HCT116 (cell line): Measurements from ENCODE around the gene PPP1R3G. TPM values are rescaled to one million over a fixed set of nuclear protein-coding genes. Genes with fewer than 3 reads are reported as not detected.

Experiments used
- ATAC-seq: fragments of 200-7000 bp; cut with Tn5 transposase; 2 replicates; pipeline ENCODE4 v1.9.1; 2020; ENCODE audit warnings: mild to moderate bottlenecking, moderate library complexity
- BruUV-seq: library from RNA; stranded (reverse); fragments of 400-500 nt; replicated peaks from 2 replicates; lab custom pipeline; 2021; lab: Mats Ljungman, UMichigan
- CTCF ChIA-PET: fragments of 300-600 bp; sonication (Branson Sonifier 250); formaldehyde crosslinking; loops from one replicate; lab custom pipeline; 2021; ENCODE audit warnings: antibody characterized with exemption; lab: Charles Lee
- POLR2A ChIA-PET: fragments of 300-600, 350-600 bp; sonication (Branson Sonifier 250); formaldehyde crosslinking; loops from one replicate; lab custom pipeline; 2021; ENCODE audit warnings: antibody characterized with exemption; lab: Charles Lee
- RAD21 ChIA-PET, 2 experiments: fragments of 300-600 bp; sonication (Branson Sonifier 250); formaldehyde crosslinking; loops; one replicate each; lab custom pipeline; 2023; ENCODE audit warnings: low total read pairs in 2 of 2; ENCODE audit not compliant: uncharacterized antibody in 2 of 2, unreplicated experiment in 2 of 2, low non-redundant PET in 1 of 2; lab: Charles Lee
- DNase-seq: peaks from one replicate; pipeline ENCODE4 v3.0.0-alpha.2; 2010; ENCODE audit warnings: low read depth, low spot score
- H2AFZ ChIP-seq: fragments of 200-600 bp; shearing (Covaris generic), sonication (generic); 2 replicates; pipeline ENCODE4 v1.6.1; 2017; ENCODE audit warnings: low read depth, mixed run types, mixed read lengths, antibody characterized with exemption, low read length; ENCODE audit not compliant: poor library complexity, severe bottlenecking
- H3K27ac ChIP-seq: 2 replicates; pipeline ENCODE4 v1.5.1; 2012; ENCODE audit warnings: low read depth, low read length
- H3K27me3 ChIP-seq: fragments of 200-600 bp; sonication (generic); 2 replicates; pipeline ENCODE4 v1.6.1; 2016; ENCODE audit warnings: mixed run types, low read length, mixed read lengths; ENCODE audit not compliant: insufficient read depth
- H3K36me3 ChIP-seq, 2 experiments: fragments of 200-500 bp in 1 of 2; fragments of 200-600 bp in 1 of 2; sonication (Bioruptor generic) in 1 of 2; sonication (generic) in 1 of 2; 2 replicates each; pipeline versions ENCODE4 v1.5.1 to v1.6.1; 2014 to 2016; ENCODE audit warnings: low read length in 2 of 2, inconsistent platforms in 1 of 2, mixed read lengths in 1 of 2, mixed run types in 1 of 2; ENCODE audit not compliant: insufficient read depth in 2 of 2, control insufficient read depth in 1 of 2
- H3K4me1 ChIP-seq, 2 experiments: fragments of 200-600 bp in 1 of 2; sonication (generic) in 1 of 2; 2 replicates each; pipeline versions ENCODE4 v1.5.1 to v1.6.1; 2012 to 2017; ENCODE audit warnings: low read length in 2 of 2, inconsistent platforms in 1 of 2, mild to moderate bottlenecking in 1 of 2, mixed read lengths in 1 of 2, mixed run types in 1 of 2, moderate library complexity in 1 of 2; ENCODE audit not compliant: insufficient read depth in 2 of 2, control insufficient read depth in 1 of 2
- H3K4me2 ChIP-seq: fragments of 200-600 bp; sonication (generic); 2 replicates; pipeline ENCODE4 v1.6.1; 2017; ENCODE audit warnings: mixed run types, low read length, mixed read lengths
- H3K4me3 ChIP-seq, 2 experiments: fragments of 200-600 bp in 1 of 2; sonication (generic) in 1 of 2; replicated peaks in 1 of 2; 2 replicates each; pipeline ENCODE4 v1.5.1; 2011 to 2016; ENCODE audit warnings: low read length in 2 of 2, control low read depth in 1 of 2, low read depth in 1 of 2, mild to moderate bottlenecking in 1 of 2, mixed read lengths in 1 of 2, mixed run types in 1 of 2
- H3K79me2 ChIP-seq: fragments of 200-600 bp; sonication (generic); 2 replicates; pipeline ENCODE4 v1.6.1; 2017; ENCODE audit warnings: mild to moderate bottlenecking, mixed run types, low read length, moderate library complexity, mixed read lengths; ENCODE audit not compliant: insufficient read depth
- H3K9ac ChIP-seq: fragments of 200-600 bp; sonication (generic); 2 replicates; pipeline ENCODE4 v1.6.1; 2016; ENCODE audit warnings: low read length, mixed read lengths
- H3K9me2 ChIP-seq: fragments of 200-600 bp; sonication (generic), shearing (Covaris generic); 2 replicates; pipeline ENCODE4 v1.6.1; 2017; ENCODE audit warnings: mixed run types, mild to moderate bottlenecking, moderate library complexity; ENCODE audit not compliant: insufficient read depth
- H3K9me3 ChIP-seq, 2 experiments: fragments of 200-500 bp in 1 of 2; fragments of 200-600 bp in 1 of 2; sonication (Bioruptor generic) in 1 of 2; sonication (generic) in 1 of 2; 2 replicates each; pipeline ENCODE4 v1.6.1; 2014 to 2017; ENCODE audit warnings: low read length in 2 of 2, mixed read lengths in 2 of 2, inconsistent platforms in 1 of 2, low read depth in 1 of 2, mild to moderate bottlenecking in 1 of 2, mixed run types in 1 of 2, moderate library complexity in 1 of 2; ENCODE audit not compliant: control insufficient read depth in 1 of 2, insufficient read depth in 1 of 2
- H4K20me1 ChIP-seq: fragments of 200-600 bp; sonication (generic), shearing (Covaris generic); 2 replicates; pipeline ENCODE4 v1.6.1; 2017; ENCODE audit warnings: mixed run types, mild to moderate bottlenecking, moderate library complexity; ENCODE audit not compliant: insufficient read depth
- CBX3 ChIP-seq: IDR thresholded peaks from 2 replicates; pipeline ENCODE4 v1.6.1; 2012; ENCODE audit warnings: low read depth
- CEBPB ChIP-seq: IDR thresholded peaks from 2 replicates; pipeline ENCODE4 v1.6.1; 2012; ENCODE audit warnings: low read depth
- CTCF ChIP-seq, 3 experiments: fragments of 200-600 bp in 1 of 3; sonication (generic) in 1 of 3; IDR thresholded peaks in 2 of 3; conservative IDR thresholded peaks in 1 of 3; 2 replicates each; pipeline ENCODE4 v1.5.1; 2012 to 2017; ENCODE audit warnings: low read depth in 2 of 3, low read length in 2 of 3, antibody characterized with exemption in 1 of 3, borderline replicate concordance in 1 of 3, control low read depth in 1 of 3, mild to moderate bottlenecking in 1 of 3, mixed read lengths in 1 of 3, mixed run types in 1 of 3, moderate library complexity in 1 of 3; ENCODE audit not compliant: insufficient read depth in 1 of 3
- ELF1 ChIP-seq: IDR thresholded peaks from 2 replicates; pipeline ENCODE4 v1.6.1; 2012; ENCODE audit warnings: low read depth, borderline replicate concordance
- EZH2 ChIP-seq: fragments of 200-600 bp; sonication (generic); IDR thresholded peaks from 2 replicates; pipeline ENCODE4 v1.6.1; 2017; ENCODE audit warnings: antibody characterized with exemption, mixed run types
- JUND ChIP-seq: IDR thresholded peaks from 2 replicates; pipeline ENCODE4 v1.6.1; 2012
- POLR2A ChIP-seq: IDR thresholded peaks from 2 replicates; pipeline ENCODE4 v1.7.0; 2011; ENCODE audit warnings: borderline replicate concordance; ENCODE audit not compliant: insufficient read depth, insufficient read length; ENCODE audit errors: extremely low read depth
- POLR2AphosphoS5 ChIP-seq: IDR thresholded peaks from 2 replicates; pipeline ENCODE4 v1.6.1; 2011; ENCODE audit warnings: mild to moderate bottlenecking, low read depth, low read length, moderate library complexity
- RAD21 ChIP-seq: IDR thresholded peaks from 2 replicates; pipeline ENCODE4 v1.6.1; 2012; ENCODE audit warnings: low read depth, mild to moderate bottlenecking
- SIN3A ChIP-seq: IDR thresholded peaks from 2 replicates; pipeline ENCODE4 v1.6.1; 2012; ENCODE audit warnings: low read depth
- SP1 ChIP-seq: IDR thresholded peaks from 2 replicates; pipeline ENCODE4 v1.6.1; 2012; ENCODE audit warnings: low read depth
- SRF ChIP-seq: IDR thresholded peaks from 2 replicates; pipeline ENCODE4 v1.6.1; 2012; ENCODE audit warnings: low read depth
- TCF7L2 ChIP-seq: IDR thresholded peaks from 2 replicates; pipeline ENCODE4 v1.7.0; 2011; ENCODE audit warnings: borderline replicate concordance, inconsistent platforms; ENCODE audit not compliant: insufficient read depth, insufficient read length; ENCODE audit errors: extremely low read depth
- YY1 ChIP-seq: IDR thresholded peaks from 2 replicates; pipeline ENCODE4 v1.6.1; 2011; ENCODE audit warnings: low read length, low read depth, moderate library complexity, mild to moderate bottlenecking; ENCODE audit not compliant: insufficient replicate concordance; ENCODE audit errors: extremely low read depth
- ZFX ChIP-seq: fragments of 450-650 bp; IDR thresholded peaks from 2 replicates; pipeline ENCODE4 v1.6.1; 2017
- ZNF274 ChIP-seq: fragments of 200-500 bp; sonication (Bioruptor generic); IDR thresholded peaks from 2 replicates; pipeline ENCODE4 v1.6.1; 2014; ENCODE audit warnings: mild to moderate bottlenecking, low read depth, low read length, inconsistent platforms
- intact Hi-C: fragments of 100-400 bp; cut with micrococcal nuclease; formaldehyde crosslinking; loops from 2 replicates; pipeline ENCODE4 v1.10.0; 2022
- total RNA-seq: library from RNA; stranded (reverse); gene quantifications from one replicate; pipeline ENCODE4 v1.2.1, GENCODE V29; 2021; ENCODE audit not compliant: unreplicated experiment

Gene PPP1R3G
- total RNA-seq, 1 experiment from 2014 or later: 0.27 TPM

GRCh38 chr6:5086294-5086890, 1.3 kb downstream of the PPP1R3G start:
- POLR2A ChIA-PET: no interaction called here
- RAD21 ChIA-PET: no interaction called here
- Histone ChIP-seq H2AFZ (no peak overlapping the region), H3K9me2 (no peaks in the 10 kb centered on the region), H3K9me3 (no peaks in the 10 kb centered on the region), H3K4me1 (peaks cover 2 to 29% of the 10 kb centered on the region in 2 experiments; a peak in 2 of 4 replicates), H3K4me3 (no peak overlapping the region), H3K9ac (no peak overlapping the region), H3K27me3 (no peaks in the 10 kb centered on the region), H3K4me2 (no peak overlapping the region), H3K79me2 (no peaks in the 10 kb centered on the region), H4K20me1 (no peaks in the 10 kb centered on the region), H3K36me3 (no peaks in the 10 kb centered on the region), H3K27ac (no peak overlapping the region)
- ATAC-seq (no peak), DNase-seq (no peak)
- CTCF ChIA-PET: no interaction called here
- no TSS peak for BruUV-seq
- no peak for TF ChIP-seq CBX3
- TF ChIP-seq ELF1: no peak
- no peak for TF ChIP-seq RAD21
- no peak for TF ChIP-seq CTCF (IDR thresholded peaks at IDR 0.05 in 2 of 3, conservative IDR thresholded peaks at IDR 0.05 in 1 of 3; ENCODE audit: borderline replicate concordance in 1 of 3, insufficient read depth in 1 of 3, low read depth in 2 of 3, low read length in 2 of 3)
- TF ChIP-seq SRF: no peak
- TF ChIP-seq CEBPB: no peak
- no peak for TF ChIP-seq POLR2AphosphoS5
- no peak for TF ChIP-seq EZH2
- no peak for TF ChIP-seq SIN3A
- TF ChIP-seq ZNF274: no peak
- TF ChIP-seq YY1: no peak
- TF ChIP-seq POLR2A: no peak
- no peak for TF ChIP-seq SP1
- TF ChIP-seq TCF7L2: no peak
- TF ChIP-seq JUND: no peak
- TF ChIP-seq ZFX: no peak
- intact Hi-C loops: no loop called here
